Sigmoid colon (tissue), 4 donors: ENCODE results near the gene FOXN4.

Source experiments
- CTCF ChIP-seq, 4 experiments: fragments of 450-650 bp in 3 of 4; fragments of 200-600 bp in 1 of 4; IDR thresholded peaks; one replicate each; pipeline ENCODE4 v1.5.1; 2016 to 2019; ENCODE audit warnings: antibody characterized with exemption in 4 of 4, mild to moderate bottlenecking in 3 of 4, moderate library complexity in 2 of 4
- EP300 ChIP-seq, 4 donors: sonication (generic); formaldehyde crosslinking; IDR thresholded peaks; one replicate each; pipeline ENCODE4 v1.6.1; 2017; ENCODE audit warnings: antibody characterized with exemption in 4 of 4
- POLR2AphosphoS5 ChIP-seq, 4 donors: sonication (generic); formaldehyde crosslinking; IDR thresholded peaks; one replicate each; pipeline ENCODE4 v1.6.1; 2017; ENCODE audit warnings: antibody characterized with exemption in 4 of 4

GRCh38 chr12:109302770-109303169 lies 6.3 kb downstream of the FOXN4 start:
- no peak for TF ChIP-seq CTCF (IDR thresholded peaks at IDR 0.05)
- TF ChIP-seq EP300 (IDR thresholded peaks at IDR 0.05), result no peak
- no peak for TF ChIP-seq POLR2AphosphoS5 (IDR thresholded peaks at IDR 0.05)
